Measurements from ENCODE around the gene IGSF10.

GRCh38 chr3:151430821-151431484, 29.9 kb downstream of the IGSF10 start:
- TF ChIP-seq CTCF (IDR thresholded peaks at IDR 0.05) (no peak), POLR2A (IDR thresholded peaks at IDR 0.05) (no peak)
